Stimulated activated CD4-positive, alpha-beta T cell treated with anti-CD3 and anti-CD28 coated beads, TNF-alpha, amount 100 ng/mL, for 1 hour (primary cell): ENCODE measurements around the gene FNTB.

Experiments used
- DNase-seq, 3 donors: peaks; one replicate each; pipeline ENCODE4 v3.0.0-alpha.2; 2020; ENCODE audit warnings: low read depth in 3 of 3, low spot score in 1 of 3

Gene FNTB

DNA sequence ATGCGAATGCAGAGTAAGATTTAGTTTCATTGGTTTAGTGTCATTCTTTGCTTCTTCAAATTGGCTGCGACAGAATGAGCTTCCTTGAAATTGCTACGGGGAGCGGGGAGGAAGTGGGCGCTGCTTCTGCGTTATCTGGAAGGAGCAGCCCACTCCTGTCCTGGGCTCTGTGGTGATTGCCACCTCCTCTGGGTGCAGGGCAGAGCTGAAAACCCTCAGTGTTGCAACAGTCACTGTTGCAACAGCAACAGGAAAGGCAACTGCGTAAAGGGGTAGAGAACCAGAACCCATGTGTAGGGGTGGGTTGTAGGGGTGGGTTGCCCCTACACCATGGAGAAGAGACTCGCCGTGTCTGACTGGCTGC lies 57.9 kb downstream of the FNTB start:
- no peak for DNase-seq

DNA sequence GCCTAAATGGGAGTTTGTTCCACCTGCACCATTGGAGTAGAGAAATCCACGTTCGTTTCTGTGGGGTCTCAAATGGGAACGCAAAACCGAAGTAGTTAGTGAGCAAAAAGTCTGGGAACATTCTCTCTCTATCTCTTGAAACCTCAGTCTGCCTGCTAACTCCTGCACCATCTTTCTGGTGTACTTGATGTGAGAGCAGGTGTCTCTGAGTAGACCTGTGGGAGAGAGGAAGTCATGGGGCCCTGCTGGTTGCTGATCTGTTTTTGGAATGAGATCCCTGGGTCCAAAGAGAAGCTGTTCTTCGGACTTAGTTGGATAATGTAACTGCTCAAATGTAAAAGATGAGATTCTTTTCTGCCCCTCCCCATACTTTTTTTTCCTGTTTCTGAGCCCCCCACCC lies 58.3 kb downstream of the FNTB start:
- no peak for DNase-seq

DNA sequence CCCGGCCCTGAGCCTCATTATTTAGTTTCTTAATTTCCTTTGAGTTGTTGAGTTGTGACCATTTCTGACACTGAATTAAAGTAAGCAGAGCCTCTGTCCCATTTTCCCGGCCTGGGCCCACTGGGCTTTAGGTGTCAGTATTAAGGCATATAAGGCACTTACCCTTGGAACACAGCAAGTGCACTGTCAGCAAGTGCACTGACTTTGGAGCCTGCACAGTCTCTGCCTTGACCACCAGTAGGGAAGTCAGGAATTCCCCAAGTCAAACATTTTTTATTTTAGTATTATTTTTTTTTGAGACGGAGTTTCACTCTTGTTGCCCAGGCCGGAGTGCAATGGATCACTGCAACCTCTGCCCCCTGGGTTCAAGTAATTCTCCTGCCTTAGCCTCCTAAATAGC lies 59.0 kb downstream of the FNTB start:
- DNase-seq = no peak

DNA sequence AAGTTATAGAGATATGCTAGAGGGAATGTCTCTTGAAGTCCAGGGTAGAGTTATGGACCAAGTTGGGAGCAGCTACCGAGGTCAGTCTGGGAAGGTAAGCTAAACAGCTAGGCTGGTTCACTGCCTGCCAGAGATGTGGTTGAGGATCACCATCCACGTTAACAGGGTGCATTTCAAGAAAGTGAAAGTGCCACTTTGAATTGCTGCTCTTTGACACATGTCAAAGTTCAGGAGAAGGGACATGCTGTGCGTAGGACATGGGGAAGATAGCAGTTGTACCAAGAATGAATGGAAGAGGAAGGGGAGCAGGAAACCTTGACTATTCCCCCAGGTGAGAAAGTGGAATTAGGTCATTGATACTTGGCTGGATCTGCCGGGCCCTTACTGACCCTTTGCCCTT lies 66.1 kb downstream of the FNTB start:
- DNase-seq = no peak

DNA sequence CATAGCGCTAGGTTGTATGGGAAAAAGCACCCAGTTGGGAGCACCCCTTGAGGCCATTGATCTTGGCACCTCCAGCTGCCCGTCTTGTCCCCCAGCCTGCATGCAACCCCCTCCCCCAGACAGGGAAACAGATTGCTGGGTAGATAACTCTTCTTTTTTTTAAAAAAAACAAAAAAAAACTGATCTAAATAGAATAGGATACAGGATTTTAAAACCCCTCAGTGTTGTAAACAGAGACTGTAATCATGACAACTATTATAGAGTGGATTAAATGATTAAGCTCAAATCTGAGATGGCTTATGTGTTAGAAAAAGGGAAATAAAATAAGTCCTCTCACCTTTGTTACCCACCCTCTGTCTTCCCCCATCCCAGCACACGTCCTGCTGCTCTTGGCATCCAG lies 66.8 kb downstream of the FNTB start:
- DNase-seq = no peak

DNA sequence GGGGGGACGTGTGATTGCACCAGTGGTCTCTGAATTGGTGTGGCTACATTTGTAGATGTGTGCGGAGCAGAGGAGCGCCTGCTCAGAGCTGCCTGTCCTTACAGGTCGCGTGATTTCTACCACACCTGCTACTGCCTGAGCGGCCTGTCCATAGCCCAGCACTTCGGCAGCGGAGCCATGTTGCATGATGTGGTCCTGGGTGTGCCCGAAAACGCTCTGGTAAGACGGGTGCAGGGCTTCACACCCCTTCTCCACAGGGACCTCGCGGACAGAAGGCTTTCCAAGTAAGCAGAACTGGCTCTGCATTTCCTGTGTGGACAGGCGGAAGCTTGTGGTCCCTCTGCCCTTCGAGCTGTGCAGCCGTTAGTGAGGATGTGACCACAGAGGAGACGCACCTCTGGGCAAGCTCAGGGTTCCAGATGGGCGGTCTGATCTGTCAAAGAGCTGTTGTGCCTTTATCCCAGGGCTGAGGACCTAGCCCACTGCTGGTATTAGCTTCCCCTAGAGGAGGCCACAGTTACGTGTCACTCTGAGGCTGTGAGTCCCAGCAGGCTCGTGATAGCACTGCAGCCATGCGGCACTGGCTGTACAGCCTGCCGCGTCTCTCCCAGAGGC lies 67.9 kb downstream of the FNTB start:
- no peak for DNase-seq

DNA sequence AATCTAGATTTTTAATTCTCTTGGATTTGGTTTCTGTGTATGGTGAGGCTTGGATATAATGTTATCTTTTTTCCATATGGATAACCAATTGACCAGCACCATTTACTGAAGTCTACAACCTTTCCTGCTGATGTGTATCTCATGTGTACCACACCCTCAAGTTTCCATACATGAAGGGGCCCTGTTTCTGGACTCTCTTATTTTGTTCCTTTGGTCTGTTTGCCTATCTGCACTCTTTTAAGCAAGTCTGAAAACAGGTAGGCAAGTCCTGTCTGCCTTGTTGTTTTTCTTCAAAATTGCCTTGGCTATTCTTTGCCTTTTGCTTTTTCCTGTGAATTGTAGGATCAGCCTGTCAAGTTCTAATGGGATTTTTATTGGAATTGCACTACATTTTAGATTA lies 71.0 kb downstream of the FNTB start:
- DNase-seq = no peak

DNA sequence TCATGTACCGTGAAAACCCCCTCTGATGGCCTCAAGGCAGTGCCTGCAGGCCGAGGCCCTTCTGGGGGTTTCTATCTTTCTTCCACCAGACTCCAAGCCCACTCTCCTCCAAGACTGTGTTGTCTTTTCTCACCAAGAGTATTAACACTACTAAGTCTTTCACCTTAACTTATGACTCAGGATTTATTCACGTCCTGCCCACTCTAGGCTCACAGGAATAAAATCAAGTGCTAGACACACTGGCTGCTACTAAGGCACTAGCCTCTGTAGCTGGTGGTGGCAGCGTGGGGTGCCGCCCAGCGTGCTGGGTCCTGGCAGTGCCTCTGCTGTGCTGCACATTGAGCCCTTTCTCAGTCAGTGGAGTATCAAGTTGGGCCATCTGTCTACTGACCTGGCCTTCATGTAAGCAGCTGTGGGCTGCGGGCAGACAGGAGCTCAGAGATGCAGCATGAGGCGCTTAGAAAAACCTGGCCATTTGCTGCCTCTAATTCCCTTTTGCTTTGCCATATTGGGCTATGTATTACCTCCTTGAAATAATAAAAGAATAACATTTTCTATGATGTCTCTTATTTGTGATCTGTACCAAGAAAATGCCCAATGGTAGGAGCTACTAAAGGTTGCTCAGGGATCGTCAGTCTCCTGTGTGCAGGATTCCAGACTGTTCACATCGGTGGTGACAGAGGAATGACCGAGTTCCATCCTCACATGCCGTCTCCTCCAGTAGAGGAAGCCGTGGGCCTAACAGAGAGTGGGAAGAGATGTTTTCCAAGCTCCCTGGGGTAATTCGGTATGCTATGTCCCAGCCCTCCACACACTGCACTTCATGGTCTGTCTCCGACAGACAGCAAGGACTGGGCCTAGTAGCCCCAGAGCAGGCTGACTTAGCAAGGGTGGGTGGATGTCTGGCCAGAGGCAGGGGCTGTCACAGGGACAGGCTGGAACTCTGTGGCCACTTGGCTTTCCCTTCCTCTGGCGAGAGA lies 75.7 kb downstream of the FNTB start:
- no peak for DNase-seq

DNA sequence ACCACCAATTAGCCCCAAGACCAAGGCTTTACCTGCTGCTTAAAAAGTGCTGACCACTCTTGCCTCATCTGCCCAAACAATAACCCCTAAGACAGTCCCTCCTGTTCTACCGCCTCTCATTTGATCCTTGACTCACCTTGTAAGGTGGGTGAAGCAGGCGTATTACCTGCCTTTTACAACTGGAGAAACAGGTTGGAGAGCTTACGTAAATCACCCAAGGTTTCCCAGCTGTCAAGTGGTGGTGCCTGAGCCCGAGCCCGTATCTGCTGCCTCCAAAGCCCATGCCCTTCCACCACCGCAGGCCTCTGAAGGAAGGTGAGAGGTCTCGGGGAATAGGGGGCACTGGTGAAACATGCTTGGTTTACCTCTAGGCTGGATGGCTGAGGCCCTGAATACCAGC lies 79.0 kb downstream of the FNTB start:
- no peak for DNase-seq

DNA sequence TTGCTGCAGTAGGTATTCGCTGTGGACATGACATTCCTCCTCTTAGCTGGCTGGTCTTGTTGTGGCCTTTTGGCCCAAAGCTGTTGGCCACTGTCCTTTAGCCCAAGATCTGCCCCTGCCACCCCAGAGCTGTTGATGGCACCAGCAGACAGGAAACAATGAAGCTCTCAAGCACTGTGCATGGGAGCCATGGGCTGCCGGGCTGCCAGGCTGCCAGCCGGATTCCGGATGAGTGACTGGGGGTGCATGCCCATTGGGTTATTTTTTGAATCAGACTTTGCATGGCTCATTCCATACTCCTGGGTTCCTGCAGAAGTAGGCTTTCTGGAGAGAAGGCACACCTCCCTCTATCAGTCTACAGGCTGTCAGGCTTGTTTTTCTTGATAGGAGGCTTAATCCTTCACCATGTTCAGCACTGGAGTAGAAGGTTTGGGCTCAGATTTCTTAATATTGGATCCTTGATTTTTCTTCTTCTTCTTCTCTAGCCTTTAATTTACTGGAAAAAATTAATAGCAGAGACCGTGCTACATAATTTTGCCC lies 83.2 kb downstream of the FNTB start:
- DNase-seq = no peak

DNA sequence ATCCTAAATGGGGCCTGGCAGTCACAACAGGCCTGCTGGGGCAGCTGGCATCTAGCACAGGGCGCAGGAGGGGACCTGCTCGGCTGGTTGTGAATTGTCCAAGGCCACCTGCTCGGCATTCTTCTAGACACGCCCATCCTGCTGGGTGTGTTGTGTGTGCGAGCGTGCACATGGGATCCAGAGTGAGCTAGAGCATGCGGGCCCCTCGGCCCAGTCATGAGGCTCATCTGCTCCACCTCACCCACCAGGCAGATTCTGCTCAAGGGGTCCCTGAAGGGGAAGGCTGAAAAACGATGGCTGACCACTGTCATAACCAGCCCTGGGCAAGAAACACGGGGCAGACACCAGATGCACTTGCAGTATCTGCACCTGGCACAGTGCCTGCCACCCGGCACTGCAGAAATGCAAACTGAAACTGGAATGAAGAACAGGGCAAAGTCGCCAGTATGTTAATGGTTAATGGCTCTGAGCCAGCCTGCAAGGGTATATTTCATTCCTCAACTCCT lies 83.8 kb downstream of the FNTB start:
- DNase-seq = no peak

DNA sequence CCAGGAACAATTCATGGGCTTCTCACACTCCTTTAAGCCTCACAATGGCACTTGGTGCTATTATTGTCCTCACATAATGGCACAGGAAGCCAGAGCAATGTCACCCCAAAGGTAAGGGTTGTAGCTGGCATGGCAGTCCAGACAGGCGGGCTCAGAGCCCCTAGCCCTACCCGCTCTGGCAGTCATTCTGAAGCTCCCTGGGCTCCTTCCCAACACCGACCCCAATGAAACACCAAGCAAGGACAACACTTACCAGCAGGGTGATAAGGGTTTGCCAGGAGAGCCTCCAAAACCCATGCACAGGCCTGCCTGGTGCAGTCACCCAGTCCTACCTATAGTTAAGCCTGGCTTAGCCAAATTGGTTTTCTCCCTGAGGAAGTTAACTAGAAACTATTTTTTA lies 84.8 kb downstream of the FNTB start:
- no peak for DNase-seq

DNA sequence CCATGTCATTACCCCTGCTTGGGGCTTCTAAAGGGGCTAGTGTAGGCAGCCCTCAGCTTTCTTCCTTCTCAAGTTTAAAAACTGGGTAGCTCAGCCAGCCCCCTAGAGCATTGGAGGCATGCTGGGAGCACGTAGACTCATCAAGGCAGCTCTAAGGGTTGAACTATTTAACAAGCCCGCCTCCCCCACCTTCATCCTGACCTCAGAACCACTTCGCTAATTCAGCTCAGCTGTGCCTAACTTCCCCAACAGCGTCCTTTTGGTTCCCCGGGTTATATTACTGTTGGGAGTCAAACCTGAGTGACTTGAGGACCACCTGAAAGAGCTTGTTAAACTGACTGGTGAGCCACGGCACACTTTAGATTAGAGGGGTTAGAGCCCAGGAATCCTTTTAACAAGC lies 85.6 kb downstream of the FNTB start:
- no peak for DNase-seq

DNA sequence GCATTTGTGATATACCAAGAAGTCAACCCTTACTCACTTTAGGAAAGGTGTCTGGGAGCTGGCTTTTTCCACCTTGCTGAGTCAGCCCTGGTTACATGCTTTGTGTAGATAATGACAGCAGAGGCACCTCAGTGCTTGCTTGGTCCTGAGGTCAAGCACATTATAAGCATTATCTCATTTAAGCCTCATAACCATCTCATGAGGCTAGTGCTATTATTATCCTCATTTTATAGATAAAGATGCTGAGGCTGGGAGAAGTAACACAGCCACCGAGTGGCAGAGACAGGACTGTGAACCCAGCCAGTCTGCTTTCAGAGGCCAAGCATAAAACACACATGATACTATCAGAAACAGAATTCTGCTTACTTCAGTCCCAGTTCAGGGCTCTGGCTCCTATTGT lies 86.2 kb downstream of the FNTB start:
- no peak for DNase-seq

DNA sequence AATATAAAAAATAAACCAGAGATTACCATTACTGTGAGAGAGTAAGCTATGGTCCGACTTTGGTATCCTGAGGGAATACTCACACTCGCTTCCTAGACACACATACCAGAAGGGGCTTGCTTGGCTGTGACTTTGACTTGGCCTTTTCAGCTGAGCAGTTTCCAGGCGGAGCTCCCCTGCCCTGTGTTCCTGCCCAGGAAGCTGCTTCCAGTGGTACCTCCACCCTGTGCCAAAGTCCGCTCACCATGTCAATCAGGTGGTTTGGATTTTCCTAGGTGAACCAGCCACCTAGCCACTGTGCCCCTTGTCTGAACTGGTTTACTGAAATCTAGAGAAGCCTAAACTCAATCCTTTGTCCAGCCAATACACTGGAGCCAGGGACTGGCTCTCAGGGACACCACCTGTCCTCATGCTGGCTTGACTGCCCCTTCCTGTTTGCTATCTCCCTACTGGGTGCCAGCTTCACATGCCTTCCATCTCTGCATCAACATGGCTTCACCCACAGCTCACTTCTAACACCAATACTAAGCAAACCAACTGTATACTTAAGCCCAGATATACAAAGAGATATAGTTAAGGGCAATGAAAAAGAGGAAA lies 87.0 kb downstream of the FNTB start:
- no peak for DNase-seq

DNA sequence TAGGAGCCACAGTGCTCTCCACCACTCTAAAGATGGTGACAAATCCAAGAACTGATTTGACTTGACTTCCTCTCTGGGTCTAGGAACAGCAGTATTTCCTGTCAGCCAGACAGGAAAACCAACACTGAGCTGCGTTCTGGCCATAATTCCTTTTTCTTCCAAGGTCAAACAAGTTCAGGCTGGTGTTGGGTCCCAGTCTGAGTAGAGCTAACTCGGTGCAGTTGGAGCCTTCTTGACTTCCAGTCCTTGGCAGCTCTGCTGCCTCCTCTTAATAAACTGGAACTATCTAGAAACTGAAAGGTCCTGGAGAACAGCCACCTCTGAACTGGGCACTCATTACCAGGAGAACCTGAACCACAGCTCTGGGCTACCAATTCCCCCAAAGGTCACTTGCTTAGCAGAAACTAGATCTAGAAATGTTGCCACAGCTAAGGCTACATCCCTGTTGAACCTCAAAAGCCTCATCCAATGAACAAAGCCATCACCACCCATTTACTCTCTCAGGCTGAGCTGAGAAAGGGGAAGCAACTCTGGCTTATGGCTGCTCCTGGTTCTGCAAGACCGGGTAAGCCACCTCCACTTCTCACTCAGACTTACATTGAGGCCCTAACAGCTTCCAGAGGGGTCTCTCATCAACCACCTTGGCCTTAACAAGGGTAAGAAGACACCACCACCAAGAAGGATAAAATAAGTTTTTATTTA lies 87.9 kb downstream of the FNTB start:
- DNase-seq = no peak

DNA sequence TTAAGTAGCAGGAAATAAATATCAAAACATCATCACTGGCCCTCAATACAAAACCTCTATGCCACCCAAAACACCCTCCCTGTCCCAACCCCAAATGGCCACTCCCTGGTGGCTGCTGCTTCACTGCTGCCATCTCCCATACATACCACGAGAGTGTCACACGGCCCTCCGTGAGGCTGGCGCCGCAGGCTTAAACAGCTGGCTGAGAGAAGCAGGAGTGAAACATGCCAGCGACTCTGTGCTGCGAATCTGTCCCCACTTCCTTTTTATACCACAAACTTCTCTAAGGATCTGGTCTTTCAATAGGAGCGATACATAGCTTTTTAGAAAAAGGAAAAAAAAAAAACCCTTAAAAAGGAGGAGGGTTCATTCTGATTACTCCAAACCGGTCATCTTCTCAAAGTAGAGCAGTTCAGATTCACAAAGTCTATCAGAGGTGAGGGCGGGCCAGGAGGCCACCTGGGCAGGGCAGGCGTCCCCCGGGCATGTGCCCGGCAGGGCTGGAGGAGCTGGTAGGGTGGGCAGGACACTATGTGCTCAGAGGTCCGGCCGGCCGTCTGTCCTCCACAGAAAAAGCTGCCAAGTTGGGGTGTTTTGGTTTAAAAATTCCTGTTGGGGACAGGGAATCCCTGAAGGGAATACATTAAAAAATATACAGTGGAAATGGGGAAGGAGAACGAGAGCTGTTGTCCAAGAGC lies 89.1 kb downstream of the FNTB start:
- no peak for DNase-seq

DNA sequence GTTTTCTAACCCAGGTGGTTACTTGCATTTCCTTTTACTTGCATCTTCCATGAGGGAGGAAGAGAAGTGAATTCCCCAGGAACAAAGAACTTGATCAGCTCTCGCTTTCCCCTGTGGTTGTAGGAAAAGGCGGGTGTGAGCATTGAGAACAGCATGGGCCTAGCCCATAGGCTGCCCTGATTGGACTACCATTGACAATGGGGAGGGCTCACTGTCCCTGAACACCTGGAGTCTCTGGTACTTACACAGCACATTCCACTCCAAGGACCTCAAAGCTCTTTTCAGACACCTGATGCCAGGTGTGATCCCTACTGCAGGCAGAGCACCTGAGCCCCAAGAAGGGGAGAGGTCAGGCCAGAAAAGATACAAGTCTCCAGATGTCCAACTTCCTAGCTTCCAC lies 90.6 kb downstream of the FNTB start:
- DNase-seq = no peak

DNA sequence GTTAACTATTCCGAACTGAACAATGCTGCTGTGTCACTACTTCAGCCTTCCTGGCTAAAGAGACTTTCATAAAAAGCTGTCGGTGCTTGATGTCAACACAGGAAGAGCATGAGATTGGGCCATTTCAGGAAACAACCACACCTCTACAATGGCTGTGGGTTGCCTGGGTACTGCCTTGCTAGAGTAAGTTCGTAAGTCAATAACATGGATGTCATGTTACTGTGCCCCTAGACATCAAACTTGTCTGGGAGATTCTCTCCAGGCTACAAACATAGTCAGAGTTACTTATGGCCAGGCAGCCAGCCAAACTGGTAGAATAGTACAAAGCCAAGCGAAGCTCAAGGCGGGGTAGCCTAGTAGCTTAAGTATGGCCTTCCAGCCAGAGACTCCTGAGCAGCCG lies 92.5 kb downstream of the FNTB start:
- DNase-seq = no peak

DNA sequence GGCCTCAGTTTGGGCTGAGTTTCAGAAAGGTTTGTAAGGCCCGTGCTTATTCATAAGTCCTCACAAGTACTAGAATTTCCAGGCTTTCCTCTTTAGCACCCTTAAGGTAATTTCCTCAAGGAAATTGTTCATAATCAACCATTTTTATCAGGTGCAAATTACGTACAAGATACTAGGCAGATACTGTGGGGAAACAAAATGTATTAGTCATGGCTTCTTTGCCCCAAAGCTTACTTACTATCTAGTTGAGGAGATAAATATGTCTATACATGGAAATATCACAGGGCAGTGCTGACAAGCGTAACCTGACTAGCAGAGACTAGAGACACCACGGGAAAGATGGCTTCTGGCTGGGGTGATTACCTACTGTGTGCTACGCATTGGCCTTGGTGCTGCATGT lies 93.1 kb downstream of the FNTB start:
- DNase-seq = no peak
